ENCODE data around the gene ALK.
"Not testable (repeated sequence)": the region's sequence is repeated elsewhere in the genome, so short reads cannot be mapped to it uniquely, and the experiment has no call there.

The ALK gene

GRCh38 chr2:29260142-29260772, 661.1 kb downstream of the ALK start:
- no peak overlapping the region for H3K4me3 ChIP-seq (ENCODE audit: low read depth, low read length)
- no peak for TF ChIP-seq CTCF (IDR thresholded peaks at IDR 0.05; ENCODE audit: control insufficient read depth, extremely low read depth, insufficient read depth)
- no peak for DNase-seq (ENCODE audit: low read depth)

GRCh38 chr2:29259221-29259620, 662.2 kb downstream of the ALK start:
- no peak for DNase-seq (ENCODE audit: low read depth)
- no peak for TF ChIP-seq CTCF (IDR thresholded peaks at IDR 0.05; ENCODE audit: control insufficient read depth, extremely low read depth, insufficient read depth)
- H3K4me3 ChIP-seq (ENCODE audit: low read depth, low read length) = no peak overlapping the region

GRCh38 chr2:29255004-29255403, 666.4 kb downstream of the ALK start:
- no peak for TF ChIP-seq CTCF (IDR thresholded peaks at IDR 0.05; ENCODE audit: control insufficient read depth, extremely low read depth, insufficient read depth)
- H3K4me3 ChIP-seq (ENCODE audit: low read depth, low read length) = no peak overlapping the region
- DNase-seq (ENCODE audit: low read depth) = no peak

- not testable (repeated sequence) for H3K4me3 ChIP-seq (ENCODE audit: low read depth, low read length); DNase-seq (ENCODE audit: low read depth)
These were observed 667.7 kb downstream of the ALK start for GRCh38 chr2:29253495-29254275.

GRCh38 chr2:29253026-29253425, 668.4 kb downstream of the ALK start:
- no peak for TF ChIP-seq CTCF (IDR thresholded peaks at IDR 0.05; ENCODE audit: control insufficient read depth, extremely low read depth, insufficient read depth)
- H3K4me3 ChIP-seq (ENCODE audit: low read depth, low read length) = no peak overlapping the region
- DNase-seq (ENCODE audit: low read depth) = no peak

GRCh38 chr2:29251406-29251805, 670.0 kb downstream of the ALK start:
- H3K4me3 ChIP-seq (ENCODE audit: low read depth, low read length) = no peak overlapping the region
- TF ChIP-seq CTCF (IDR thresholded peaks at IDR 0.05; ENCODE audit: control insufficient read depth, extremely low read depth, insufficient read depth) = no peak
- no peak for DNase-seq (ENCODE audit: low read depth)

GRCh38 chr2:29250977-29251376, 670.4 kb downstream of the ALK start:
- no peak overlapping the region for H3K4me3 ChIP-seq (ENCODE audit: low read depth, low read length)
- TF ChIP-seq CTCF (IDR thresholded peaks at IDR 0.05; ENCODE audit: control insufficient read depth, extremely low read depth, insufficient read depth) = no peak
- no peak for DNase-seq (ENCODE audit: low read depth)
